Large intestine (tissue), 3 donors: ENCODE measurements around the gene ZNF701. TPM values are rescaled to one million over a fixed set of nuclear protein-coding genes. Genes with fewer than 3 reads are reported as not detected.
"Not testable (repeated sequence)": the region's sequence is repeated elsewhere in the genome, so short reads cannot be mapped to it uniquely, and the experiment has no call there.

ENCODE experiments used
- DNase-seq, 2 donors: peaks; one replicate each; pipeline versions ENCODE4 v3.0.0 to v3.0.0-alpha.2; 2013
- H3K27ac ChIP-seq: one replicate; pipeline ENCODE4 v1.5.1; 2013; ENCODE audit warnings: low read length
- H3K27me3 ChIP-seq: 2 replicates; pipeline ENCODE4 v1.6.1; 2013; ENCODE audit warnings: low read length; ENCODE audit not compliant: control insufficient read depth, insufficient read depth
- H3K36me3 ChIP-seq: 2 replicates; pipeline ENCODE4 v1.6.1; 2013; ENCODE audit warnings: low read length; ENCODE audit not compliant: control insufficient read depth, insufficient read depth
- H3K4me1 ChIP-seq: one replicate; pipeline ENCODE4 v1.6.1; 2013; ENCODE audit warnings: low read length; ENCODE audit not compliant: control insufficient read depth, insufficient read depth
- H3K4me3 ChIP-seq: one replicate; pipeline ENCODE4 v1.5.1; 2013; ENCODE audit warnings: low read length
- H3K9me3 ChIP-seq: one replicate; pipeline ENCODE4 v1.6.1; 2013; ENCODE audit warnings: mild to moderate bottlenecking, low read depth, low read length, moderate library complexity; ENCODE audit not compliant: control insufficient read depth
- WGBS: methylation state at CpG from one replicate; pipeline ENCODE4 v1.1.5; 2013; ENCODE audit warnings: low lambda C conversion rate; ENCODE audit not compliant: insufficient coverage; 5-methylcytosine and 5-hydroxymethylcytosine counted together
- polyA plus RNA-seq: library from polyadenylated mRNA; unstranded; fragments of 120-200 nt; gene quantifications from one replicate; pipeline ENCODE4 v1.2.1, GENCODE V29; 2013

ZNF701 gene
- polyA plus RNA-seq, 1 donor = 16.7 TPM

GRCh38 chr19:52536448-52536800 is 33.7 kb upstream of the ZNF701 start:
- no peaks in the 10 kb centered on the region for H3K27me3 ChIP-seq
- H3K4me1 ChIP-seq = no peaks in the 10 kb centered on the region
- peaks cover 9% of the 10 kb centered on the region for H3K9me3 ChIP-seq
- no CpG with 5 or more reads among the region's 17 CpGs for WGBS
- H3K27ac ChIP-seq = peak overlapping the region; percentile 82
- peak in 1 of 2 donors; percentile 20 for DNase-seq
- H3K36me3 ChIP-seq = peaks cover 11% of the 10 kb centered on the region
- peak overlapping the region; percentile 58 for H3K4me3 ChIP-seq

GRCh38 chr19:52538815-52539214 is 31.3 kb upstream of the ZNF701 start:
- not testable (repeated sequence) for H3K4me3 ChIP-seq, DNase-seq, H3K9me3 ChIP-seq, H3K4me1 ChIP-seq, H3K27ac ChIP-seq, H3K27me3 ChIP-seq
- no CpG with 5 or more reads among the region's 4 CpGs for WGBS
- peaks cover 22% of the 10 kb centered on the region for H3K36me3 ChIP-seq

DNA sequence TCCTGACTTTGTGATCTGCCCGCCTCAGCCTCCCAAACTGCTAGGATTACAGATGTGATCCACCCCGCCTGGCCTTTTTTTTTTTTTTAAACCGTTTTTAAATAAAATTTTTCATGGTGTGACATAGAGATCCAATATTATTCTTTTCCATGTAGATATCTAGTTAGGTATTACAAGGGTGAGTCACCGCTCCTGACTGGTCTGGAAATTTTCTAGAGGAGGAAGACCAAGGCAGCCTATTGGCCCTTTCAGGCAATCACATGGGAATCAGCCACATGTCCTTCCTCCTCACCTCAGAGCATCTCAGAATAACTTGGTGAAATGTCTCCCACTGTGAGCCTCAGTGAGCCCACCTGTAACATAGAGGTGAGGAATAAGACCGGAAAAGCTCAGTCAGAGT is 28.9 kb upstream of the ZNF701 start:
- peaks cover 37% of the 10 kb centered on the region for H3K36me3 ChIP-seq
- not testable (repeated sequence) for DNase-seq, H3K4me1 ChIP-seq, H3K27ac ChIP-seq, H3K4me3 ChIP-seq, H3K27me3 ChIP-seq
- H3K9me3 ChIP-seq = peaks cover 19% of the 10 kb centered on the region
- 90% methylated on average over 2 of the region's 5 CpGs for WGBS

DNA sequence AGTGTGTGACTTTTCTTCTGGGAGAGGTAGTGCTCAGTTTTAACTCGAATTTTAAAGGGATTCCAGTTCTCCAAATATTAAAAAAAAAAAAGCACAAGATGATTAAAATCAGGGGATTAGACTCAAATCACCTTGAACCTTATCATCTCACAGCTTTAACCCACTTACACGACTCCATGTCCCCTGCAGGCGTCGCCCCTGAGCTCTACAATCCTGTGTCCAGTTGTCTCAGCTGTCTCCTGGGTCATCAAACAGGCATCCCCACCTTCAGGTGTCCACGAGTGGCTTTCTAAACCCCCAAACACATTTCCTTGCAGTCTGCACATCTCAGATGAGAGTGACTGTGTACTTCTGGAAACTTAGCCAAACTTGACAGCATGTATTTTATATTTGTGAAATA is 28.5 kb upstream of the ZNF701 start:
- no CpG with 5 or more reads among the region's 5 CpGs for WGBS
- no peak for DNase-seq
- H3K4me3 ChIP-seq = no peak overlapping the region
- peaks cover 40% of the 10 kb centered on the region for H3K36me3 ChIP-seq
- H3K4me1 ChIP-seq = no peaks in the 10 kb centered on the region
- H3K27me3 ChIP-seq = no peaks in the 10 kb centered on the region
- H3K27ac ChIP-seq = no peak overlapping the region
- peaks cover 21% of the 10 kb centered on the region for H3K9me3 ChIP-seq

DNA sequence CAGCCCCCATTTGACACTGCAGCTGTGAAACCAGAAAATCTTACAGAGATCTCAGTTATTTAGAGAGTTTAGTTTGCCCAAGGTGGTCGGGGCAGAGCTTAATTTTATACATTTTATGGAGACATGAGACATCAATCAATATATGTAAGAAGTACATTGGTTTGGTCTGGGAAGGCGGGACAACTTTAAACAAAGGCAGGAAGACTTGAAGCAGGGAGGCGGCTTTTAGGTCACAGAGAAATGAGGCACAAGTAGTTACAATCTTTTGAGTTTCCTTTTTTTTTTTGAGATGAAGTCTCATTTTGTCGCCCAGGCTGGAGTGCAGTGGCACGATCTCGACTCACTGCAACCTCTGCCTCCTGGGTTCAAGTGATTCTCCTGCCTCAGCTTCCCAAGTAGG is 27.5 kb upstream of the ZNF701 start:
- WGBS = no CpG with 5 or more reads among the region's 6 CpGs
- peaks cover 24% of the 10 kb centered on the region for H3K9me3 ChIP-seq
- not testable (repeated sequence) for H3K4me1 ChIP-seq, H3K27me3 ChIP-seq, DNase-seq, H3K4me3 ChIP-seq, H3K27ac ChIP-seq
- peaks cover 45% of the 10 kb centered on the region for H3K36me3 ChIP-seq

DNA sequence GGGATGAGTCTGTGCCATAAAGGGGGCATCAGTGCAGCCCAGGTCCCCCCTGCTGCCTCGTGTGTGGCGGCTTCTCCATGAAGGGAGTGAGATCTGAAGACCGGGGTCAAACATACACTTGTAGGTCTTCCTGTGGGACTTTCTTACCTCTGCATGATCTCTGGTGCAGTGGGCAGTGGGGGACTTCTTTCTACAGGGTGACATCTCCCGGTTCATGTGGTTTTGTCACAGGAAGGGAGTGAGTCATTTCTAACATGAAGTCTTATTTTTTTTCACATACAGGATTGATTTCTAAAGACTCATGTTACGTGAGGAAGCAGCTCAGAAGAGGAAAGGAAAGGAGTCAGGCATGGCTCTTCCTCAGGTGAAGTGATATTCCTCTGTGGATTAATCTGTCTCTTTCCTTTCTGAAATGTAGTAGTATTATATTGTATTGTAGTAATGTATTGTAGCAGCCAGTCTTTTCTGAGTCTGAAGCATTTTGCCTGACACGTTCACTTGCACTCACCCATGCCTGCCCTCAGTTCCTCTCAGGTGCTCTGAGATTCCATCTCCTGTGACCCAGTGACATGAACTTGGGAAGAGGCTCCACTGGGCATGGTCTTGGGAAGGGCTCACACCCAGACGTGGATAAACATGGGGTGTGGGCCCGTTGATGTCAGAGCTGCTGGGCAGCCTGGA is 27.0 kb upstream of the ZNF701 start:
- no CpG with 5 or more reads among the region's 8 CpGs for WGBS
- H3K27ac ChIP-seq = no peak overlapping the region
- H3K36me3 ChIP-seq = peaks cover 49% of the 10 kb centered on the region
- no peaks in the 10 kb centered on the region for H3K27me3 ChIP-seq
- peaks cover 27% of the 10 kb centered on the region for H3K9me3 ChIP-seq
- no peak for DNase-seq
- H3K4me1 ChIP-seq = no peaks in the 10 kb centered on the region
- H3K4me3 ChIP-seq = no peak overlapping the region

GRCh38 chr19:52554216-52554971 is 15.7 kb upstream of the ZNF701 start:
- Histone ChIP-seq H3K27ac (no peak overlapping the region), H3K4me3 (no peak overlapping the region), H3K36me3 (peaks cover 59% of the 10 kb centered on the region), H3K4me1 (no peaks in the 10 kb centered on the region), H3K9me3 (peaks cover 57% of the 10 kb centered on the region), H3K27me3 (no peaks in the 10 kb centered on the region)
- no peak for DNase-seq
- 95% methylated on average over 4 of the region's 15 CpGs for WGBS

DNA sequence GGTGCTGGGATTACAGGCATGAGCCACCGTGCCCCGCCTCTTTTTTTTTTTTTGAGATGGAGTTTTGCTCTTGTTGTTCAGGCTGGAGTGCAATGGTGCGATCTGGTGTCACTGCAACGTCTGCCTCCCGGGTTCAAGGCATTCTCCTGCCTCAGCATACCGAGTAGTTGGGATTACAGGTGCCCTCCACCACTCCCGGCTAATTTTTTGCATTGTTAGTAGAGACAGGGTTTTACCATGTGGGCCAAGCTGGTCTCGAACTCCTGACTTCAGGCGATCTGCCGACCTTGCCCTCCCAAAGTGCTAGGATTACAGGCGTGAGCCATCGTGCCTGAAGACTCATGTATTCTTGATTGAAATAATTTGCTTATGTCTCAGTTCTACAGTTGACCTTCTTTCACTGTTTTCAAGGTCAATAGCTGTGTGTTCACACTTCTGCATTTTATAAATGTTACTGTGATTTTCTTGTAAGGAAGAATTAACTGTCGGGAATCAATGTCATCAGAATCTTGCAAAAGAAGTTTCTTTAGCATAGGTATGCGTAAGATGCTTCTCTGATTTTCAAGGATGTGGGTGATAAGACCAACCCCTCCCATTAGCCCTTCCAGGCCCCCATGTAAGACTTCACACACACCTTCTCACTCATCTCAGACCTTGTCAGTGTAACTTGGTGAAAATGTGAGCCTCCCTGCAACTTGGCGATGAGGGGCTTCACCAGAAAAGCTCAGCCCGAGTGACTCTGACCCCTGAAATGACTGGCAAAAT is 12.7 kb upstream of the ZNF701 start:
- Histone ChIP-seq H3K9me3 (peaks cover 62% of the 10 kb centered on the region), H3K4me3 (no peak overlapping the region), H3K36me3 (peaks cover 49% of the 10 kb centered on the region), H3K27ac (no peak overlapping the region), H3K4me1 (no peaks in the 10 kb centered on the region), H3K27me3 (no peaks in the 10 kb centered on the region)
- DNase-seq = no peak
- WGBS = no CpG with 5 or more reads among the region's 16 CpGs

GRCh38 chr19:52558732-52559445 is 11.2 kb upstream of the ZNF701 start:
- not testable (repeated sequence) for H3K27me3 ChIP-seq, H3K4me3 ChIP-seq, H3K4me1 ChIP-seq, H3K27ac ChIP-seq, DNase-seq
- whole genome bisulfite sequencing = no CpG with 5 or more reads among the region's 5 CpGs
- peaks cover 73% of the 10 kb centered on the region for H3K9me3 ChIP-seq
- peaks cover 42% of the 10 kb centered on the region for H3K36me3 ChIP-seq

DNA sequence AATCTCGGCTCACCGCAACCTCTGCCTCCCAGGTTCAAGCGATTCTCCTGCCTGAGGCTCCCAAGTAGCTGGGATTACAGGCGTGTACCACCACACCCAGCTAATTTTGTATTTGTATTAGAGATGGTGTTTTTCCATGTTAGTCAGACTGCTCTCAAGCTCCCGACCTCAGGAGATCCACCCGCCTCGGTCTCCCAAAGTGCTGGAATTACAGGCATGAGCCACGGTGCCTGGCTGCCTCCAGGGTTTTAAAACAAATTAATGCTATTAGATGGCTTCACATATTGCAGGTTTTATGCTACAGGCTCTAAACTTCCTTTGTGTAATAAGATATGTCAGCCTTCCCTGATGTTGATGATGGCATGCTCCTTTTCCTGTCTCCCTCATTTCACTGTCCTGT is 8.5 kb upstream of the ZNF701 start:
- peaks cover 65% of the 10 kb centered on the region for H3K9me3 ChIP-seq

More for the DNA sequence above, 8.5 kb upstream of the ZNF701 start:
- not testable (repeated sequence) for H3K4me3 ChIP-seq, DNase-seq, H3K27me3 ChIP-seq, H3K27ac ChIP-seq, H3K4me1 ChIP-seq
- WGBS = no CpG with 5 or more reads among the region's 8 CpGs
- H3K36me3 ChIP-seq = peaks cover 31% of the 10 kb centered on the region
